GM12891 (cell line): ENCODE results near the gene STAC2.

Source experiments
- POLR2A ChIP-seq: IDR thresholded peaks from 2 replicates; pipeline ENCODE4 v1.6.1; 2011; ENCODE audit warnings: low read depth, low read length, control low read depth
- POLR2AphosphoS5 ChIP-seq: IDR thresholded peaks from 2 replicates; pipeline ENCODE4 v1.6.1; 2011; ENCODE audit warnings: low read depth, low read length, control low read depth
- SPI1 ChIP-seq: IDR thresholded peaks from 2 replicates; pipeline ENCODE4 v1.6.1; 2011; ENCODE audit warnings: low read depth, low read length, control low read depth
- TAF1 ChIP-seq: IDR thresholded peaks from 2 replicates; pipeline ENCODE4 v1.6.1; 2011; ENCODE audit warnings: low read depth, low read length, control low read depth

DNA sequence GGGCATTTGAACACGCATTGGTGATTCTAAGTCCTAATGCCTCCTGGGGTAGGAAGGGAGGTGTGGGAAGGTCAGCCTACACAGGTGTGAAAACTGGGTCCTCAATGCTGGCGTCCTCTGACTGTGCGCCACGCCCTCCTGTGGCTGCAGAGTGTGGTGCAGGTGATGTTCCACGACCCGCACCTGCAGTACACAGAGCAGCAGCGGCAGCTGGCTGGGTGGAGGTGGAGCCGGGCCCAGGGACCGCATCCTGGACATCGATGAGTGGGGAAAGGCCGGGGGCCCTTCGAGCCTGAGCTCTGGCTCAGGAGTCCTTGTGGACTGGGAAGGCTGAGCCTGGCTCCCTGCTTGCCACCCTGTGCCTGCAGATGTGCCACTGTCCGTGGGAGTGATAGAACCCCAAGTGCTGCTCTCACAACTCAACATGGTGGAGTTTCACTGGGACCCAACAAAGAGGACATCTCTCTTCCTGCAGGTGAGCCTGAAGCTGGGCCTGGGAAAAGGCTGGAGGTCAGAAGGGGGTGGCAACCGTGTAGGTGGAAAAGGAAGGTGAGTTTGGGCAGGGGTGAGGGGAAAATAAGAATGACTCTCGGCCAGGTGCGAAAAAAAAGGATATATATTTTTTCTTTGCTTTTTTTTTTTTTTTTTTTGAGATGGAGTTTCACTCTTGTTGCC, 14.0 kb upstream of the STAC2 start:
- TF ChIP-seq POLR2AphosphoS5, result no peak
- TF ChIP-seq POLR2A, result no peak
- no peak for TF ChIP-seq TAF1
- TF ChIP-seq SPI1, result no peak
